K562 (cell line): ENCODE measurements around the gene TIMM50. TPM values are rescaled to one million over a fixed set of nuclear protein-coding genes. Genes with fewer than 3 reads are reported as not detected.
A peak's percentile ranks its signal among the peaks of the same experiment; 100 is the strongest.

Source experiments
- CREM ChIP-seq: IDR thresholded peaks from 2 replicates; pipeline ENCODE4 v1.6.1; 2014; ENCODE audit warnings: antibody characterized with exemption, low read depth
- HDAC1 ChIP-seq, 2 experiments: fragments of 450-650 bp; IDR thresholded peaks; 2 replicates each; pipeline ENCODE4 v1.6.1; 2016 to 2017; ENCODE audit warnings: inconsistent platforms in 1 of 2, mild to moderate bottlenecking in 1 of 2, moderate library complexity in 1 of 2
- HDAC3 ChIP-seq: fragments of 450-650 bp; IDR thresholded peaks from 2 replicates; pipeline ENCODE4 v1.6.1; 2018; ENCODE audit warnings: borderline replicate concordance, mild to moderate bottlenecking, moderate library complexity; ENCODE audit not compliant: partially characterized antibody
- HIVEP1 ChIP-seq: fragments of 250-450 bp; sonication (Bioruptor Pico); IDR thresholded peaks from 2 replicates; pipeline ENCODE4 v1.4.0; 2020; ENCODE audit warnings: mild to moderate bottlenecking
- MYBL2 ChIP-seq, 2 experiments: fragments of 450-650 bp in 1 of 2; sonication (generic) in 1 of 2; formaldehyde crosslinking in 1 of 2; IDR thresholded peaks; 2 replicates each; pipeline versions ENCODE4 v1.6.1 to v1.8.1; 2017 to 2022; ENCODE audit warnings: borderline replicate concordance in 1 of 2, inconsistent platforms in 1 of 2, low read depth in 1 of 2, mild to moderate bottlenecking in 1 of 2, missing genetic modification reagents in 1 of 2, moderate library complexity in 1 of 2
- PCBP1 ChIP-seq: fragments of 200-400 bp; formaldehyde crosslinking; IDR thresholded peaks from 2 replicates; pipeline ENCODE4 v1.6.1; 2018; ENCODE audit warnings: mild to moderate bottlenecking, low read depth, low read length; ENCODE audit not compliant: poor library complexity, severe bottlenecking
- TAF1 ChIP-seq: IDR thresholded peaks from 2 replicates; pipeline ENCODE4 v1.6.1; 2011; ENCODE audit warnings: mild to moderate bottlenecking, low read length, moderate library complexity; ENCODE audit not compliant: insufficient read depth, control insufficient read depth, severe bottlenecking; ENCODE audit errors: extremely low read depth
- TCF3 ChIP-seq: sonication (generic); formaldehyde crosslinking; IDR thresholded peaks from 2 replicates; pipeline ENCODE4 v1.4.0; 2020; ENCODE audit warnings: mild to moderate bottlenecking, missing genetic modification reagents
- TEAD1 ChIP-seq, 2 experiments: fragments of 450-650 bp in 1 of 2; sonication (generic) in 1 of 2; formaldehyde crosslinking; IDR thresholded peaks; 2 replicates each; pipeline versions ENCODE4 v1.4.0 to v1.8.0; 2020 to 2022; ENCODE audit warnings: mild to moderate bottlenecking in 2 of 2, missing genetic modification reagents in 1 of 2
- TGIF2 ChIP-seq: sonication (generic); formaldehyde crosslinking; IDR thresholded peaks from 2 replicates; pipeline ENCODE4 v1.8.1; 2022; ENCODE audit warnings: mild to moderate bottlenecking, missing genetic modification reagents, moderate library complexity
- TRIM28 ChIP-seq: fragments of 450-650 bp; IDR thresholded peaks from 2 replicates; pipeline ENCODE4 v1.6.1; 2017
- polyA plus RNA-seq, 8 experiments: library from polyadenylated mRNA; depleted of rRNA in 4 of 8; stranded (reverse) in 5 of 8; unstranded in 3 of 8; fragments of >200 nt; fragmentation: Nextera tagmentation in 2 of 8; fragmentation: Illumina TruSeq in 1 of 8; extraction: Ambion mirVana in 2 of 8; extraction: Trizol in 1 of 8; gene quantifications; 2 replicates each; pipeline versions ENCODE4 v1.2.1 to v1.2.3, GENCODE V29; 2011 to 2014; ENCODE audit warnings: inconsistent platforms in 1 of 8, missing spikeins in 1 of 8
- total RNA-seq, 7 experiments: library from RNA; depleted of rRNA in 6 of 7; stranded (reverse); fragments of >200 nt in 6 of 7; fragmentation: Illumina TruSeq in 2 of 7; extraction: Trizol in 2 of 7; gene quantifications; 2 replicates each; pipeline versions ENCODE4 v1.2.1 to v1.2.3, GENCODE V29; 2011 to 2021; ENCODE audit warnings: low replicate concordance in 1 of 7
- TF ChIP-seq, protein P1 (sequence below): fragments of 450-650 bp; IDR thresholded peaks from 2 replicates; pipeline ENCODE4 v1.6.1; 2017; ENCODE audit warnings: antibody characterized with exemption, mild to moderate bottlenecking
- TF ChIP-seq, protein P2 (sequence below): fragments of 250-450 bp; sonication (Bioruptor Pico); IDR thresholded peaks from 2 replicates; pipeline ENCODE4 v1.4.0; 2020; ENCODE audit warnings: borderline replicate concordance
- TF ChIP-seq, protein P3 (sequence below): fragments of 450-650 bp; formaldehyde crosslinking; IDR thresholded peaks from 2 replicates; pipeline ENCODE4 v1.4.0; 2020; ENCODE audit warnings: mild to moderate bottlenecking
- TF ChIP-seq, protein P4 (sequence below): conservative IDR thresholded peaks from 2 replicates; pipeline ENCODE4 v1.6.1; 2011; ENCODE audit warnings: low read depth, mild to moderate bottlenecking, low read length; ENCODE audit not compliant: control insufficient read depth

TIMM50 gene
- total and polyA plus RNA-seq, 9 of the 15 experiments (the other 6 are each of a cell fraction or from before 2014, with no cell fraction given), result 28.3 to 221 (median 170) TPM

DNA sequence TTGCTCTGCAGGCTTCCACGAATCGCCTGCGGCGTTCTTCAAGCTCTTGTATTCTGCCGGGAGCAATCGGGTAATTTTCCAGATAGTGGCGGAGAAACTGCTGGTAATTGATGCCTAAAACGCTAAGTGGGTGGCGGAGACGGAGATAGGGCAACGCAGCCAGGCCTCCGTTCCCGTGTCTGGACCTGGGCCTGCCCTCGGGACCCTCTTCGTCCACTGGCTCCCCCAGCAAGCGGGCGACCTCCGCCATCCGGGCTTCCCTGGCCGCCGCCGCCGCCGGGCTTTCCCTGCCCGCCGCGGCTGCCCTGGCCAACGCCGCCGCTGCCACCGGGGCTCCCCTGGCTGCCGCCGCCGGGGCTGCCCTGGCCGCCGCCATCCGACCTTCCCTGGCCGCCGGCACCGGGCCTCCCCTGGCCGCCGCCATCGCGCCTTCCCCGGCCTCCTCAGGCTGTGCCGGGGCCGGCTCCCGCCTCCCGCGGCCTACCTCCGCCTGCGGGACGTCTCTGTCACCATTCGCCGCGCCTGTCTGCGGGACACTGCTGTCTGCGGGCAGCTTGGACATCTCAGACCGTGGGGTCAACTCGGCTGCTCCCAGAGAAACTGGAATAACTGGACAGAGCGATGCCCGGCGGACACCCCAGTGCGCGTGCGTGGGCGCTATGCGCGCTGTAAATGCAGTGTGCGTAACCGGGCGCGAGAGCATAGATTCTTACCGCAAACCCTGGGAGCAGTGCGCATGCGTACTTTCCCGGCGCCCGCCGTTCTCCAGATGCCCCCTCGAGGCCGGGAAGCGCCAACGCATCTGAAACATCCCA lies 59.1 kb downstream of the TIMM50 start, which contains the start of gene EID2 (continued):
- TF ChIP-seq, protein P1, sequence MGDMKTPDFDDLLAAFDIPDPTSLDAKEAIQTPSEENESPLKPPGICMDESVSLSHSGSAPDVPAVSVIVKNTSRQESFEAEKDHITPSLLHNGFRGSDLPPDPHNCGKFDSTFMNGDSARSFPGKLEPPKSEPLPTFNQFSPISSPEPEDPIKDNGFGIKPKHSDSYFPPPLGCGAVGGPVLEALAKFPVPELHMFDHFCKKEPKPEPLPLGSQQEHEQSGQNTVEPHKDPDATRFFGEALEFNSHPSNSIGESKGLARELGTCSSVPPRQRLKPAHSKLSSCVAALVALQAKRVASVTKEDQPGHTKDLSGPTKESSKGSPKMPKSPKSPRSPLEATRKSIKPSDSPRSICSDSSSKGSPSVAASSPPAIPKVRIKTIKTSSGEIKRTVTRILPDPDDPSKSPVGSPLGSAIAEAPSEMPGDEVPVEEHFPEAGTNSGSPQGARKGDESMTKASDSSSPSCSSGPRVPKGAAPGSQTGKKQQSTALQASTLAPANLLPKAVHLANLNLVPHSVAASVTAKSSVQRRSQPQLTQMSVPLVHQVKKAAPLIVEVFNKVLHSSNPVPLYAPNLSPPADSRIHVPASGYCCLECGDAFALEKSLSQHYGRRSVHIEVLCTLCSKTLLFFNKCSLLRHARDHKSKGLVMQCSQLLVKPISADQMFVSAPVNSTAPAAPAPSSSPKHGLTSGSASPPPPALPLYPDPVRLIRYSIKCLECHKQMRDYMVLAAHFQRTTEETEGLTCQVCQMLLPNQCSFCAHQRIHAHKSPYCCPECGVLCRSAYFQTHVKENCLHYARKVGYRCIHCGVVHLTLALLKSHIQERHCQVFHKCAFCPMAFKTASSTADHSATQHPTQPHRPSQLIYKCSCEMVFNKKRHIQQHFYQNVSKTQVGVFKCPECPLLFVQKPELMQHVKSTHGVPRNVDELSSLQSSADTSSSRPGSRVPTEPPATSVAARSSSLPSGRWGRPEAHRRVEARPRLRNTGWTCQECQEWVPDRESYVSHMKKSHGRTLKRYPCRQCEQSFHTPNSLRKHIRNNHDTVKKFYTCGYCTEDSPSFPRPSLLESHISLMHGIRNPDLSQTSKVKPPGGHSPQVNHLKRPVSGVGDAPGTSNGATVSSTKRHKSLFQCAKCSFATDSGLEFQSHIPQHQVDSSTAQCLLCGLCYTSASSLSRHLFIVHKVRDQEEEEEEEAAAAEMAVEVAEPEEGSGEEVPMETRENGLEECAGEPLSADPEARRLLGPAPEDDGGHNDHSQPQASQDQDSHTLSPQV, result 0 out of 2 replicates have a peak, but pooled peaks have one; percentile 6
- TF ChIP-seq, protein P2, sequence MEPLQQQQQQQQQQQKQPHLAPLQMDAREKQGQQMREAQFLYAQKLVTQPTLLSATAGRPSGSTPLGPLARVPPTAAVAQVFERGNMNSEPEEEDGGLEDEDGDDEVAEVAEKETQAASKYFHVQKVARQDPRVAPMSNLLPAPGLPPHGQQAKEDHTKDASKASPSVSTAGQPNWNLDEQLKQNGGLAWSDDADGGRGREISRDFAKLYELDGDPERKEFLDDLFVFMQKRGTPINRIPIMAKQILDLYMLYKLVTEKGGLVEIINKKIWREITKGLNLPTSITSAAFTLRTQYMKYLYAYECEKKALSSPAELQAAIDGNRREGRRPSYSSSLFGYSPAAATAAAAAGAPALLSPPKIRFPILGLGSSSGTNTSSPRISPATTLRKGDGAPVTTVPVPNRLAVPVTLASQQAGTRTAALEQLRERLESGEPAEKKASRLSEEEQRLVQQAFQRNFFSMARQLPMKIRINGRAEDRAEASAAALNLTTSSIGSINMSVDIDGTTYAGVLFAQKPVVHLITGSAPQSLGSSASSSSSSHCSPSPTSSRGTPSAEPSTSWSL (CRISPR knock-in tag), result 0 out of 2 replicates have a peak, but pooled peaks have one; percentile 16
- TF ChIP-seq, protein P3, sequence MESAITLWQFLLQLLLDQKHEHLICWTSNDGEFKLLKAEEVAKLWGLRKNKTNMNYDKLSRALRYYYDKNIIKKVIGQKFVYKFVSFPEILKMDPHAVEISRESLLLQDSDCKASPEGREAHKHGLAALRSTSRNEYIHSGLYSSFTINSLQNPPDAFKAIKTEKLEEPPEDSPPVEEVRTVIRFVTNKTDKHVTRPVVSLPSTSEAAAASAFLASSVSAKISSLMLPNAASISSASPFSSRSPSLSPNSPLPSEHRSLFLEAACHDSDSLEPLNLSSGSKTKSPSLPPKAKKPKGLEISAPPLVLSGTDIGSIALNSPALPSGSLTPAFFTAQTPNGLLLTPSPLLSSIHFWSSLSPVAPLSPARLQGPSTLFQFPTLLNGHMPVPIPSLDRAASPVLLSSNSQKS, result no peak
- no peak for TF ChIP-seq TGIF2
- TF ChIP-seq HIVEP1 (CRISPR knock-in tag), result no peak
- TF ChIP-seq CREM, result peak; percentile 65
- 0 out of 4 replicates have a peak, but pooled peaks of 1 of the 2 experiments have one; percentile 48 for TF ChIP-seq HDAC1 (IDR thresholded peaks at IDR 0.05)
- TF ChIP-seq HDAC3, result no peak
- no peak for TF ChIP-seq MYBL2 (IDR thresholded peaks at IDR 0.05; ENCODE audit: low read depth)
- TF ChIP-seq MYBL2 (CRISPR knock-in tag; IDR thresholded peaks at IDR 0.05; ENCODE audit: borderline replicate concordance), result no peak
- TF ChIP-seq TRIM28, result no peak; the same call in 1 of the 2 replicates
- no peak for TF ChIP-seq TCF3 (CRISPR knock-in tag)
- TF ChIP-seq TEAD1 (CRISPR knock-in tag; IDR thresholded peaks at IDR 0.05), result no peak; a peak in 1 of 4 replicates
- TF ChIP-seq, protein P4, sequence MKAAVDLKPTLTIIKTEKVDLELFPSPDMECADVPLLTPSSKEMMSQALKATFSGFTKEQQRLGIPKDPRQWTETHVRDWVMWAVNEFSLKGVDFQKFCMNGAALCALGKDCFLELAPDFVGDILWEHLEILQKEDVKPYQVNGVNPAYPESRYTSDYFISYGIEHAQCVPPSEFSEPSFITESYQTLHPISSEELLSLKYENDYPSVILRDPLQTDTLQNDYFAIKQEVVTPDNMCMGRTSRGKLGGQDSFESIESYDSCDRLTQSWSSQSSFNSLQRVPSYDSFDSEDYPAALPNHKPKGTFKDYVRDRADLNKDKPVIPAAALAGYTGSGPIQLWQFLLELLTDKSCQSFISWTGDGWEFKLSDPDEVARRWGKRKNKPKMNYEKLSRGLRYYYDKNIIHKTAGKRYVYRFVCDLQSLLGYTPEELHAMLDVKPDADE, result no peak
- TF ChIP-seq PCBP1, result no peak
- TF ChIP-seq TAF1, result peak; percentile 67
